Measurements from ENCODE around the gene ETV6.

- no peak for TF ChIP-seq POLR2AphosphoS5 (IDR thresholded peaks at IDR 0.05; ENCODE audit: low read depth, low read length)
- no peak for TF ChIP-seq REST (IDR thresholded peaks at IDR 0.05; ENCODE audit: insufficient read depth in 1 of 2, low read depth in 2 of 2, low read length in 2 of 2)
- no peak for TF ChIP-seq SIN3A (IDR thresholded peaks at IDR 0.05; ENCODE audit: borderline replicate concordance, insufficient read depth, low read length)
- no peak for TF ChIP-seq TAF1 (IDR thresholded peaks at IDR 0.05; ENCODE audit: borderline replicate concordance, insufficient read depth, low read length)
Observed at GRCh38 chr12:11642785-11643184, 6.7 kb upstream of the ETV6 start.
